ENCODE results near the gene KCNMB1. TPM values are rescaled to one million over a fixed set of nuclear protein-coding genes. Genes with fewer than 3 reads are reported as not detected.

The KCNMB1 gene
- total and polyA plus RNA-seq, 2 of the 13 experiments (the other 11 are each of a cell fraction or from before 2014, with no cell fraction given): not detected

DNA sequence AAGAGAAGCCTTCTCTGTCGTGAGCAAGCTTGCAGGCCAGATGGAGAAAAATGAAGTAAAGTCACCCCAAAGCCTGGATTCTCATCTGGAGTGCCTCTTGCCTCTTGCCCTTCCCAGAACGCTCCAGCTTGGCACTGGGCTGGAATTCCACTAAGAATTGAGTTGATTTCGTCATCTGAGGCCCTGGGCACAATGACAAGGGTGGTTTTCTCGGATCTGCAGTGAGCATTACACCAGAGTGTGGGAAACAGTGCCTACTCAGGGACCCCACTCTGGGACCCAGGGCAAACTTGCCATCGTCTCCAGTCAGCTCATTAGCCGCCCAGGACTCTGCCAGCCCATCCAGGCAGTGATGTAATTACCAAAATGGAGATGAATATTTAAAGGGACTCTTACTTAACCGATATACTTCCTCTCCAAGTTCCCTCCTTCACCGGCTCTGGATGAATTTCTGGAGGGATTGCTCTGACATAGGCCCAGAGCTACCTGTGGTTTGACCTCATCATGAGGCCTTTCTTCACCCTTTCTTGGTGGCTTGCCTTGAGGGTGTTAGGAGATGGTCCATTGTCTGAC lies 46.9 kb downstream of the KCNMB1 start:
- no peaks in the 10 kb centered on the region for H3K79me2 ChIP-seq (ENCODE audit: insufficient read depth, low read length)
- in situ Hi-C loops (cut with HindIII; ENCODE audit: extremely low pct_ligation_motif_present, low pct_unique_long_range_greater_than_20kb): no loop called here
- H3K4me2 ChIP-seq (ENCODE audit: low read depth, low read length): no peak overlapping the region
- H3K27ac ChIP-seq (ENCODE audit: extremely low read length, insufficient read depth, low read length): no peak overlapping the region
- H3K4me1 ChIP-seq (ENCODE audit: insufficient read depth, low read length): no peaks in the 10 kb centered on the region
- no peak overlapping the region for H3K4me3 ChIP-seq (replicated peaks in 1 of 3; ENCODE audit: insufficient read depth in 1 of 3, low read depth in 2 of 3, low read length in 3 of 3)
- 0% methylated on average over 8 of the region's 8 CpGs for WGBS (ENCODE audit: low lambda C conversion rate)
- FAIRE-seq: no peak
- TF ChIP-seq NPAS2 (CRISPR knock-in tag; IDR thresholded peaks at IDR 0.05; ENCODE audit: borderline replicate concordance) (no peak), ZNF660 (CRISPR knock-in tag; IDR thresholded peaks at IDR 0.05; ENCODE audit: borderline replicate concordance, low read depth) (no peak), XRCC5 (optimal IDR thresholded peaks at IDR 0.05; ENCODE audit: low read length) (no peak), ZNF589 (CRISPR knock-in tag; conservative IDR thresholded peaks at IDR 0.05) (no peak), IKZF1 (IDR thresholded peaks at IDR 0.05) (no peak), ZMAT3 (CRISPR knock-in tag; conservative IDR thresholded peaks at IDR 0.05) (no peak), NFATC3 (CRISPR knock-in tag; IDR thresholded peaks at IDR 0.05) (no peak), AGO2 (optimal IDR thresholded peaks at IDR 0.05; ENCODE audit: low read depth, low read length) (no peak), ONECUT2 (CRISPR knock-in tag; IDR thresholded peaks at IDR 0.05) (no peak)
- TF ChIP-seq, protein P1, sequence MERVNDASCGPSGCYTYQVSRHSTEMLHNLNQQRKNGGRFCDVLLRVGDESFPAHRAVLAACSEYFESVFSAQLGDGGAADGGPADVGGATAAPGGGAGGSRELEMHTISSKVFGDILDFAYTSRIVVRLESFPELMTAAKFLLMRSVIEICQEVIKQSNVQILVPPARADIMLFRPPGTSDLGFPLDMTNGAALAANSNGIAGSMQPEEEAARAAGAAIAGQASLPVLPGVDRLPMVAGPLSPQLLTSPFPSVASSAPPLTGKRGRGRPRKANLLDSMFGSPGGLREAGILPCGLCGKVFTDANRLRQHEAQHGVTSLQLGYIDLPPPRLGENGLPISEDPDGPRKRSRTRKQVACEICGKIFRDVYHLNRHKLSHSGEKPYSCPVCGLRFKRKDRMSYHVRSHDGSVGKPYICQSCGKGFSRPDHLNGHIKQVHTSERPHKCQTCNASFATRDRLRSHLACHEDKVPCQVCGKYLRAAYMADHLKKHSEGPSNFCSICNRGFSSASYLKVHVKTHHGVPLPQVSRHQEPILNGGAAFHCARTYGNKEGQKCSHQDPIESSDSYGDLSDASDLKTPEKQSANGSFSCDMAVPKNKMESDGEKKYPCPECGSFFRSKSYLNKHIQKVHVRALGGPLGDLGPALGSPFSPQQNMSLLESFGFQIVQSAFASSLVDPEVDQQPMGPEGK (CRISPR knock-in tag; IDR thresholded peaks at IDR 0.05): no peak
- TF ChIP-seq, protein P2, sequence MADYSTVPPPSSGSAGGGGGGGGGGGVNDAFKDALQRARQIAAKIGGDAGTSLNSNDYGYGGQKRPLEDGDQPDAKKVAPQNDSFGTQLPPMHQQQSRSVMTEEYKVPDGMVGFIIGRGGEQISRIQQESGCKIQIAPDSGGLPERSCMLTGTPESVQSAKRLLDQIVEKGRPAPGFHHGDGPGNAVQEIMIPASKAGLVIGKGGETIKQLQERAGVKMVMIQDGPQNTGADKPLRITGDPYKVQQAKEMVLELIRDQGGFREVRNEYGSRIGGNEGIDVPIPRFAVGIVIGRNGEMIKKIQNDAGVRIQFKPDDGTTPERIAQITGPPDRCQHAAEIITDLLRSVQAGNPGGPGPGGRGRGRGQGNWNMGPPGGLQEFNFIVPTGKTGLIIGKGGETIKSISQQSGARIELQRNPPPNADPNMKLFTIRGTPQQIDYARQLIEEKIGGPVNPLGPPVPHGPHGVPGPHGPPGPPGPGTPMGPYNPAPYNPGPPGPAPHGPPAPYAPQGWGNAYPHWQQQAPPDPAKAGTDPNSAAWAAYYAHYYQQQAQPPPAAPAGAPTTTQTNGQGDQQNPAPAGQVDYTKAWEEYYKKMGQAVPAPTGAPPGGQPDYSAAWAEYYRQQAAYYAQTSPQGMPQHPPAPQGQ (CRISPR knock-in tag; IDR thresholded peaks at IDR 0.05; ENCODE audit: borderline replicate concordance): no peak
- TF ChIP-seq, protein P3, sequence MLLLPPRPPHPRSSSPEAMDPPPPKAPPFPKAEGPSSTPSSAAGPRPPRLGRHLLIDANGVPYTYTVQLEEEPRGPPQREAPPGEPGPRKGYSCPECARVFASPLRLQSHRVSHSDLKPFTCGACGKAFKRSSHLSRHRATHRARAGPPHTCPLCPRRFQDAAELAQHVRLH (CRISPR knock-in tag; IDR thresholded peaks at IDR 0.05; ENCODE audit: borderline replicate concordance, low read depth): no peak
- H3K36me3 ChIP-seq (replicated peaks in 1 of 2; ENCODE audit: control insufficient read depth in 1 of 2, insufficient read depth in 2 of 2, low read length in 2 of 2): no peaks in the 10 kb centered on the region
- ChIA-PET POLR2A (no interaction called here), CTCF (ENCODE audit: low intra/inter-chr PET ratio, low total read pairs) (no interaction called here)
- H3K9me3 ChIP-seq (ENCODE audit: low read length): no peaks in the 10 kb centered on the region
- H3K9ac ChIP-seq (ENCODE audit: insufficient read depth, low read depth, low read length): no peak overlapping the region
- H3K27me3 ChIP-seq (ENCODE audit: control insufficient read depth in 1 of 2, insufficient read depth in 2 of 2, low read length in 2 of 2): peaks cover 0 to 13% of the 10 kb centered on the region in 2 experiments; a peak in 3 of 5 replicates
- no peak for ATAC-seq
- BruUV-seq (replicated peaks): no TSS peak
- DNase-seq (ENCODE audit: low spot score): no peak
- no peaks in the 10 kb centered on the region for H4K20me1 ChIP-seq (ENCODE audit: insufficient read depth, low read length)
- intact Hi-C loops (cut with micrococcal nuclease; ENCODE audit: unreplicated experiment): no loop called here
- H2AFZ ChIP-seq (ENCODE audit: low read length): no peak overlapping the region
